ENCODE measurements around the gene SIRT6.
"Not testable (repeated sequence)": the region's sequence is repeated elsewhere in the genome, so short reads cannot be mapped to it uniquely, and the experiment has no call there.

The SIRT6 gene

GRCh38 chr19:4129050-4129449 is 53.3 kb downstream of the SIRT6 start:
- DNase-seq = not testable (repeated sequence)

DNA sequence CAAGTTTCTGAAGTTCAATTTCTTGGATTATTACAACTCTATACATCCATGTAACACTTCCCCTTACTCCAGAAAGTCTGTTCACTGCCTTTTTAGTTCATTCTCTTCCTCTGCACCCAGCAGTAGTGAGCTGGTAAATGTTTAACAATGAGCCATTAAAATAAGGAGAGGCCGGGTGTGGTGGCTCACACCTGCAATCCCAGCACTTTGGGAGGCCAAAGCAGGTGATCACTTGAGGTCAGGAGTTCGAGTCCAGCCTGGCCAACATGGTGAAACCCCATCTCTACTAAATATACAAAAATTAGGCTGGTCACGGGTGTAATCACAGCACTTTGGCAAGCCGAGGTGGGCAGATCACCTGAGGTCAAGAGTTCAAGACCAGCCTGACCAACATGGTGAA is 55.0 kb downstream of the SIRT6 start:
- not testable (repeated sequence) for DNase-seq

- DNase-seq = no peak
Measured at GRCh38 chr19:4124638-4125037, 57.7 kb downstream of the SIRT6 start.

All from T1000 (cell line).